Midbrain (tissue), 1 donor: Measurements from ENCODE around the gene PFDN6.
"Not testable (repeated sequence)": the region's sequence is repeated elsewhere in the genome, so short reads cannot be mapped to it uniquely, and the experiment has no call there.

Source experiments
- DNase-seq: peaks from one replicate; lab custom pipeline; 2025; lab: John Stamatoyannopoulos, UW

The PFDN6 gene

GRCh38 chr6:33288921-33289783, at the start of gene PFDN6, which contains the start of gene WDR46:
TSS of gene PFDN6 (plus strand) at chr6:33289601. CDS start at chr6:33289857, 256 bp downstream.
TSS of gene WDR46 (minus strand) at chr6:33289239. CDS start at chr6:33289170, 69 bp downstream.
- peak; percentile 97 for DNase-seq

GRCh38 chr6:33241968-33242367, 47.4 kb upstream of the PFDN6 start:
- no peak for DNase-seq

- no peak for DNase-seq
Measured at GRCh38 chr6:33243476-33243875, 45.9 kb upstream of the PFDN6 start.

- DNase-seq: peak; percentile 89
Measured at GRCh38 chr6:33247977-33248642, 41.3 kb upstream of the PFDN6 start.

- no peak for DNase-seq
Measured at GRCh38 chr6:33248643-33248931, 40.8 kb upstream of the PFDN6 start.

GRCh38 chr6:33248932-33249731, 40.3 kb upstream of the PFDN6 start:
- DNase-seq: peak; percentile 99

GRCh38 chr6:33249732-33250630, 39.4 kb upstream of the PFDN6 start:
- DNase-seq: no peak

- DNase-seq: no peak
Measured at GRCh38 chr6:33250731-33251130, 38.7 kb upstream of the PFDN6 start.

GRCh38 chr6:33251395-33252012, 37.9 kb upstream of the PFDN6 start:
- DNase-seq: no peak

- no peak for DNase-seq
Measured at GRCh38 chr6:33252759-33253158, 36.6 kb upstream of the PFDN6 start.

GRCh38 chr6:33254591-33254990, 34.8 kb upstream of the PFDN6 start:
- no peak for DNase-seq

GRCh38 chr6:33259032-33259431, 30.4 kb upstream of the PFDN6 start:
- DNase-seq: no peak

- not testable (repeated sequence) for DNase-seq
Measured at GRCh38 chr6:33262490-33262889, 26.9 kb upstream of the PFDN6 start.

- no peak for DNase-seq
Measured at GRCh38 chr6:33264015-33264414, 25.4 kb upstream of the PFDN6 start.

- peak; percentile 51 for DNase-seq
Measured at GRCh38 chr6:33271117-33271467, 18.3 kb upstream of the PFDN6 start.

GRCh38 chr6:33271468-33272274, 17.7 kb upstream of the PFDN6 start, which contains the start of the genes RPS18 and VPS52:
TSS of gene RPS18 (plus strand) at chr6:33272075. CDS start at chr6:33272120, 45 bp downstream.
TSS of gene VPS52 (minus strand) at chr6:33271876. CDS start at chr6:33271675, 201 bp downstream.
- peak; percentile 98 for DNase-seq

GRCh38 chr6:33272275-33273128, 16.9 kb upstream of the PFDN6 start:
- DNase-seq: no peak

- DNase-seq: no peak
Measured at GRCh38 chr6:33273129-33273923, 16.1 kb upstream of the PFDN6 start.
